Muscle of back (tissue), 11 donors: Measurements from ENCODE around the gene WWOX. TPM values are rescaled to one million over a fixed set of nuclear protein-coding genes. Genes with fewer than 3 reads are reported as not detected.
A peak's percentile ranks its signal among the peaks of the same experiment; 100 is the strongest.

Experiments used
- DNase-seq, 3 donors: peaks; one replicate each; pipeline versions ENCODE4 v3.0.0 to v3.0.0-alpha.2; 2013
- polyA plus RNA-seq, 10 donors: library from polyadenylated mRNA; unstranded; fragments of 120-200 nt; gene quantifications; one replicate each; pipeline ENCODE4 v1.2.1, GENCODE V29; 2013; ENCODE audit not compliant: insufficient read length in 10 of 10

WWOX gene
- polyA plus RNA-seq, 10 donors, result 7.8 to 14.7 (median 12.8) TPM

DNA sequence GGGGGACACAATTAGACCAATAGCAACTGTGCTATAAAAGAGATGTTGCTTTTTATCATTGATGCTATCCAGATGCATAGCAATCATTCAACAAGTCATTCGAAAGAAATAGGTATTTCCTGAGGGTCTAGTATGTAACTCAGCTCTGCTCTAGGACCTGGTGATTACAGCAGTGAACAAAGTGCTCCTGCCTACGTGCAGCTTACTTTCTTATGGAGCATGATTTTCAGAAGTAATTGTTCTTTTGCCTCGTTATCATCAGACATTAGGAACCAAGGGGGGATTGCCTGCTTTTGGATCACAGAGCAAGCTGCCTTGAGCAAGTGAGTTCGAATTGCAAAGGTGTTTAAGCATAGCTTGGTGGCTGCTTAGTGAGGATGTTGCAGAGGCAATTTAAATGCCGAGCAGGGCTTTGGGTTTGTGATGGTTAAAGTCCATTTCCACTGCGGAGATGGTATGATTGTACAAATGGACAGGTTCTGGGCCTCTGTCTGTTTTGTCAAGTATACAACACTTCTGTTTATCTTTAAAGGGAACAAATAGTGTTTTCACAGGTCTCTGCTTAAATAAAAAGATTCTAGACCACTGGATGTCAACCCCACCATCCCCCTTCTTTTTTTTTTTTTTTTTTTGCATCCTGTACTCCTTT is 41.5 kb downstream of the WWOX start:
- DNase-seq, result no peak

DNA sequence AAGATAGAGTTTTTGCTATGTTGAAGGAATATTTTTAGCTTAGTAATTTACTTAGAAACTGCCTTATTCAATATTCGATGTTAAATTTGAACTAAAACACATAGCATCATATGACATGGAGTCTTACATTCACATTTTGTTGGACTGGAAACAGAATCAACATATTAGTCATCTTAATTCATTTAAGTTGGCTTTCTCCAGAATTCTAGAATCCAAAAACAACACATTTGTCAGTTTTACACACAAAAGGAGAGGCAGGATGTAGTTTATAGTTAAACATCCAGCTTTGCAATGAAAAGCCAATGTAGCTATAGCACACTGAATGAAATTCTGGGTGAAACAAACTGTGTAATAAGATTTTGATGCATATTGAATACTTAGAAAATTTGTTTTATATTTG is 43.3 kb downstream of the WWOX start:
- peak; percentile 11 to 37 (median 29) for DNase-seq

DNA sequence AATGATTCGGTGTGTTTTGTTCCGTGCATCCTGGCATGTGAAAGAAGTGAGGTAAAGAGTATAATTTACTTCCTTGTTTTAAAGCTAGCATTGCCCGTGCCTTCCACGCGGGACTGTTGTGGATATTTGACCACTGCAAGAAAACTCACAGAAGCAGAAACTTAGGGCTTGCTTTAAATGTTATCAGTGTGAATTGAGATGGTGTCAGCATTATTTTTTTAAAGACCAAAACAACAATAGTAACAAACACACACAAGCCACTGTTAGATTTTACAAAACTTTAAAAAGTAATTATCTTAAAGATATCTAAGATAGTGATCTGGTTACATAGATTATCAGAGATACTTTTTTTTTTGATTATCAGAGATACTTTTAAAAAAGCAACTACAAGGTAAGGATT is 47.4 kb downstream of the WWOX start:
- no peak for DNase-seq

DNA sequence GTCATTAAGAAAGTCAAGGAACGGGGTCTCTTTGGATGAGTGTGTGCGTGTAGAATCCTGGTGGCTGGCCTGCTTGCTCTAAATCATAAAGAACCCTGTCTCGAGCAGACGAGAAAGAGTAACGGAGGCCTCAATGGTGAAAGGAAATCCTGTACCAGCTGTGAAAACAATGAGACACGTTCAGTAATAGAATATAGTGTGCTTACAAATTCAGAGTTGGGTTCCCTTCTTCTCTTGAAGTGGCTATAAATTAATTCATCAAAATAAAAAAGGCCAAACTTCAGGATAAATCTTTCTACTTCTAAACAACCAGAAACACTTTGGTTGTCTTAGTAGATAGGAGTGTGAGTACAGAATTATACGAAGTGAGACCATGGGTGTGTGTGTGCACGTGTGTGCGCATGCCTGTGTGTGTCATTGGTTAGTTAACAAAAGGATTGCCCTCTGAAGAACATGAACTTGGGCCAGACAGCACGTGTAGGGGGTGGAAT is 48.5 kb downstream of the WWOX start:
- DNase-seq, result no peak

DNA sequence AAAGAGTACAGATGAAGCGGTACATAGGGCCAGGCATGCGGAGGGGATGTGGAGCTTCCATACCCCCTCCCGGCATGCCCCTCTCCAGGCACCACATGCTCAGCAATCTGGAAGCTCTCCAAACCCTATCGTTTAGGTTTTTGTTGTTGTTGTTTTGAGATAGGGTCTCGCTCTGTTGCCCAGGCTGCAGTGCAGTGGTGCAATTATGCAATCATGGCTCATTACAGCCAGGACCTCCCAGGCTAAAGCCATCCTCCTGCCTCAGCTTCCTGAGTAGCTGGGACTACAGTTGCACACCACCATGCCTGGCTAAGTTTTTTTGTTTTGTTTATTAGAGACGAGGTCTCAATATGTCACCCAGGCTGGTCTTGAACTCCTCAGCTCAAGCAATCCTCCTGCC is 50.8 kb downstream of the WWOX start:
- no peak for DNase-seq

DNA sequence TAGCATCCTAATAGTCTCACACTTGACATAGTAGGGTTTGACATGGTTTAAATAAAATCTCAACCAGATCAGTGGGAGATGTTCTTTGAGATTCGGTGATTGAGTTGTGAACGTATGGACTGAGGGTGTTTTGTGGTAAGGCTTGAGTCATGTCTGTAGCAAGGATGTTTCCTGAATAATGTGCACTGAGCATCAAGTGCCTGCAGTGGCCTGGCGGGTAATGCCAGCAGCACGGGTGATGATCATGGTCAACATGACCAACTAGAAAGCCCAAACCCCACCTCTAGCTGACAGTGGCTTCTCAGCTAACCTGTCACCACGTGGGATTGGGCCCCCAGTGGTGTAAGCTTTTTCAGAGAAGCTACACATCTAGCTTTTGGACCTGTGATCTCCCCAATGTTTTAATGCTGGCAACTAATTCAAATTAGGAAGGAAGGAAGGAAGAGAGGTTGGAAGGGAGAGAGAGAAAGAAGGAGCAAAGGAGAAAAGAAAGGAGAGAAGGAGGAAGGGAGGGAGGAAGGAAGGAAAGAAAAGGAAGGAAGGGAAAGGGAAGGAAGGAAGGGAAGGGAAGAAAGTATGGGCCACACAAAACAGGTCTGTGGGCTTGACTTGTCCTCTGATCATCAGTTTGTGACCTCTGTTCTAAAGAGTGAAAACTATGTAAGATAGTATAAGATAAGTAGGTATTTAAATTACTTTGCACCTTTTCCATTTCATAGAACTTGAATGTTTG is 55.4 kb downstream of the WWOX start:
- DNase-seq, result no peak

DNA sequence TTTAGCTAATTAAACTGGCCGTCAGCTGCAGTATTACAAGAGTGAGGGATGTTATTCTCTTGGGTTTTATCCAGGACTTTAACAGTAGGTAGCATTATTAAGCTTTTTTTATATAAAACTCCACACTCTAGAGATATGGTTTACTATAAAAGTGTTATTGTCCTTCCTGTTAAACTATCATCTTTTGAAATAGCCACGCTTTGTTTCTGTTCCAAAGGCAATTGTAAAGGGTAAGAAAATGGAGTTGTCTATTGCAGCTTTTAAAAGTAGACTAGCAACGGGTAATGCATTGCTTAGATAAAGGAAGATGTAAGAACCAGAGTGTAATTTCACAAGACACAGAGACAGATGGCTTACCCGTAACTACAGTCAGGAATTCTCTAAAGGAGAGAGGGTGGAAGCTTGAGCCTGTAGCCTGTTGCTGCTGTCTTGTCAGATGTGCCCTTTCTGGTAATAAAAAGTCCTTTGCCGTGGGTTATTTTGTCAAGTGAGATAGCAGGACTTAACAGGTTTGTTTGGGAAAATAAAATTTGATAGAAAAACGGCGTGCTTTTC is 56.4 kb downstream of the WWOX start:
- DNase-seq, result no peak

DNA sequence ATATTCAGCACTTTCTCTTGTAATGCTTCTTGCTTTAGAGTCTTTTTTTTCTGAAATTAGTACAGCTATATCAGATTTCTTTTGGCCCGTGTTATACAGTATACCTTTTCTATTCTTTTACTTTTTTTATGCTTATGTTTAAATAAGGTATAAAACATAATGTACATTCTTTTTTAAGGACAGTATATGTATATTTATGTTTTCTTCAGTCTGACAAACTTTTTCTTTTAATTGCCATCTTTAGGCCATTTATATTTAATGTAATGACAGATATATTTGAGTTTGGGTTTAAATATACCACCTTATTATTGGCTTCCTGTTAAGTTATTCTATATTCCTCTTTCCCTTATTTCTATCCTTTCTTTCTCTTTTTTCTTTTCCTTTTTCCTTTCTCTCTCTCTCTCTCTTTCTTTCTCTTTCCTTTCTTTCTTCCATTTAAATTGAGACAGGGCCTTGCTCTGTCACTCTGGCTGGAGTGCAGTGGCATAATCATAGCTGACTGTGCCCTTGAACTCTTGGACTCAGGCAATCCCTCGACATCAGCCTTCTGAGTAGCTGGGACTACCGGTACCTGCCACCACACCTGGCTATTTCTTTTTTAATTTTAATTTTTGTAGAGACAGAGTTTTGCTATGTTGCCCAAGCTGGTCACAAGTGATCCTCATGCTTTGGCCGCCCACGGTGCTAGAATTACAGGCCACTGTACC is 61.7 kb downstream of the WWOX start:
- DNase-seq, result no peak

DNA sequence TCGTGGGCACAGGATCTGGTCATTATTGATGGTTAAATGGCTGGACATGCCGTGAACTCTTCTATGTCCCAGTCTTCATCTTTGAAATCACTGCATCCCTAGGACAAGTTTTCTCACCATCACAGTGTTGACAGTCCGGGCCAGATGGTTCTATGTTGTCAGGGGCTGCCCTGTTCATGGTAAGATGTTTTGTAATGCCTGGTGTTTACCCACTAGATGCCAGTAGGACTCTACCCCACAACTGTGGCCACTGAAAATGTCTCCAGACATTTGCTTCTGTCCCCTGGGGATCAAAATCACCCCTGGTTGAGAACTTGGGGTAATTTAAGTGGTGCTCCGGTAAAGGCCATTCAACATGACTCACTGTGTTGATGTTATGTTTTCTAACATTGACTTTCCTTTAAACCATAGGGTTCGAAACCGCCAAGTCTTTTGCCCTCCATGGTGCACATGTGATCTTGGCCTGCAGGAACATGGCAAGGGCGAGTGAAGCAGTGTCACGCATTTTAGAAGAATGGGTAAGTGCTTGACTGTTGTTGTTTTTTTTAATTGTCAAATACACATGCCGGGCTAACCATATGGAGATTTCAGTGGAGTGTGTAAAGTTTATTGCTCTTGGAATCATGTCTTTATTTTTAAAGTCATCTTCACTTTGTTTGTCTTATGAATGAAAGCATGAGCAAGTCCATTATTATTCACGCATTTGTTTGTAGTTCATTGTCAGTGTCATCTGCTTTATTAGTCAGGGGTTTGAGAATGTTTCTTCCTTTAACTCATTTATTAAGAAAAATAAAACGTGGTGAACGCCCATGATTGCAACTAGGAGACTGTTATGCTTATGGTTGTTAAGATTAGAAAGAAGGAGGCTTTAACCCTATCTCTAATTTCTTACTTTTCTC is 64.6 kb downstream of the WWOX start:
- no peak for DNase-seq

DNA sequence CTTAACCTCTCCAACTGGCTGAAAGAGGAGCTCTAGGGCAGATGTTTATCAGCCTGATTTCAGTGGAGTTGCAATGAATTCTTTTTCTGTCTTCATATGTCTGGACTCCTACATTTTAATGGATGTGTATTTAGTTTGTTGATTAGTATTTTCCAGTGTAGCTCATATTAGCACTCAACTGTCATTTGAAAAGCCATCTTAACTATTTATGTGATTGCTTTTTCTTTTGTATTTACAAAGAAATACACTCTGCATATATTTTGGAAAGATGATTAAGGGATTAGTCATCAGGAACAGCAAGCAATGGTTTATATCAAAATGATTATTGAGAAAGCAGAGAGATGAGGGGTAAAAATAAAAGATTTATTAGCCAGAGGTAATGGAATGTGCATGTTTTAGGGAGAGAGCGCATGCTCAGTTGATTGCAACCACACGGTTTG is 71.1 kb downstream of the WWOX start:
- DNase-seq, result no peak

DNA sequence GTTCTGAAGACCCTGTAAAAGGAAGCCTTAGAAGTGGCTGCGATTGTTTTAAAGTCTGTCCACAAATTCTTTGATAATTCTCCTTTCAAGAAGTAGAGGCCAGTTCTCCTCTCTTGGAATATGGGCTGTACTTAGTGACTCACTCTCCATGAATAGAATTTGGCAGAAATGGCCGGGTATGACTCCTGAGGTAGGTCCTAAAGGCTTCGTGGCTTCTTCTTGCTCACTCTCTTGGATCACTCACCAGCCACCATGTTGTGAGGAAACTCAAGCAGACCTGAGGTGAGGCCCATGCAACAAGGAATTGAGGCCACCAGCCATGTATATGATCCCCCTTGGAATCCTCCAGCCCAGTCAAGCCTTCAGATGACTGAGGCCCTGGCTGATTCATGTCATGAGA is 75.8 kb downstream of the WWOX start:
- DNase-seq, result no peak

DNA sequence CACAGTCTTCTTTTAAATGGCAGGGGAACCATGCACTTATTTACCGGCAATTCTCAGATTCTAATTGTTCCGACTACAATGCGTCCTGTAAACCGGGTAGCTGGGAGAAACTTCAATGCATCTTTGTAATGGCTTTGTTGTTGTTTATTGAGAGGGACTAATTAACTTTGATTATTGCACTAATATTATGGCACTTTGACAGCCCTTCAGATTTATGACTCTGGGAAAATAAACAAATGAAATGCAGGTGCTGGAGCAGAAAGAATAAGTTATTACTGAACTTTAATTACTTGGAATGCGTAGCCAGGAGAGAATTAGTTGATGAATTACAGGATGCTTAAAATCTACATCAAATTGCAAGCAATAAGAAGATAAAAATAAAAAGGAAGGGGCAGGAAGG is 77.0 kb downstream of the WWOX start:
- DNase-seq, result no peak

DNA sequence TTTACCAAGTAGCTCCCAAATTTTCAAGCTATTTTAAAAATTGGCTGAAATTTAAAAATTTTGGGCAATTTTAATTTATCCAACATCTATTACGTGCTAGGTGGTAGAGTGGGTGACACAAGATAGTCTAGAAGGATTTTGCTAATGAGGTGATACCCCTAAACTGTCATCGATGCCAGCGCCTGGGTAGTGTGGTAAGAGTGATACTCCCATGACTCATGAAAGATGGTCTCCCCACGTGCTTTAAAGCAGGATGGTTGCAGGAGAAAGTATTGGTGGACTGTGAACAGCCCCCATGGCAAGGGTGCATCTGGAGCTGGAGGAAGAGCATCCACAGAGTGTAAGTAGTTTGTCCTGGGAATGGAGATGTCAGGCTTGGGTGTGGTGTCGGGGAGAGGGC is 77.8 kb downstream of the WWOX start:
- DNase-seq, result no peak

DNA sequence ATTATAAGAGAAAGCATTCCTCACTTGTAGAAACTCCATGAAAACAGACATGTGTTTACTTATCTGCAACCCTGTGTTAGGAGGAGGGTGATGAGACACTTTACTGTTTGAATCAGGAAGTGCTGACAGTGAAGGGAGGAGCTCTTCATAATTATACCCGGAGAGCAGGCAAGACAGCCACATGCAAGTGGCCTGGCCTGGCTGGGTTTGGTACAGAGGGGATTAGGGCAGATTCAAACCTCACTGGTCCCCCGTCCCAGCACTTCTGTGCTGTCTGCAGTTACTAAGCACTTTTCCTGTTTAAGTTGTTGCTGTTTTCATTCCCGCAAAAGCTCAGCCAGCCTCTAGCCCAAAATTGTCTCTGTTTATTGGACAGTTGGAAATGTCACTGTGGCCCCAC is 78.5 kb downstream of the WWOX start:
- no peak for DNase-seq

DNA sequence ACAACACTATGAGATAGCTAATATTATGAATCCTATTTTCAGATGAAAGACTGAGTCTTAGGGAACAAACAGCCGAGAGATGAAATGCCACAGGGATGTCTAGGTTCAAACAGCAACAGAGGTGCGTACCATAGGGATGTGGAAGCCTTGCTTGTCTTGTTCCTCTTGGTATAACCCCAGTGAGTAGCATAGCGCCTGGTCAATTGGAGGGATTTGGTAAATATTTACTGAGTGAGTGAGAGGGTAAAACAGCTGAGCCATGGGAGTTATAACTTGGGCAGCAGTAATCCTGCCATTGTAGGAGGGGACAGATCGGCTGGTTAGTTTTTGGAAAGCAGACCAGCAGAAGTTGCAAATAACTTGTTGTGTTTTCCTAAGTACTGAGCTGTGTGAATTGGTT is 80.2 kb downstream of the WWOX start:
- DNase-seq, result no peak

DNA sequence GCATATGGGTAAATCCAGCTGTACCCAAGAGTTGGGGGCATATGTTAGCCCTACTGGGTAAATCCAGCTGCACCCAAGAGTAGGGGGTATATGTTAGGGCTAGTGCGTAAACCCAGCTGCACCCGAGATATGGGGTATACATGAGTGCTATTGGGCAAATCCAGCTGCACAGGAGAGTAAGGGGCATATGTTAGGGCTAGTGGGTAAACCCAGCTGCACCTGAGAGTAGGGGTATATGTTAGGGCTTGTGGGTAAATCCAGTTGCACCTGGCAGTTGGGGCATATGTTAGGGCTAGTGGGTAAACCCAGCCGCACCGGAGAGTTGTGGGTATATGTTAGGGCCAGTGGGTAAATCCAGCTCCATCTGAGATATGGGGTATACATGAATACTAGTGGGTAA is 80.9 kb downstream of the WWOX start:
- DNase-seq, result no peak

DNA sequence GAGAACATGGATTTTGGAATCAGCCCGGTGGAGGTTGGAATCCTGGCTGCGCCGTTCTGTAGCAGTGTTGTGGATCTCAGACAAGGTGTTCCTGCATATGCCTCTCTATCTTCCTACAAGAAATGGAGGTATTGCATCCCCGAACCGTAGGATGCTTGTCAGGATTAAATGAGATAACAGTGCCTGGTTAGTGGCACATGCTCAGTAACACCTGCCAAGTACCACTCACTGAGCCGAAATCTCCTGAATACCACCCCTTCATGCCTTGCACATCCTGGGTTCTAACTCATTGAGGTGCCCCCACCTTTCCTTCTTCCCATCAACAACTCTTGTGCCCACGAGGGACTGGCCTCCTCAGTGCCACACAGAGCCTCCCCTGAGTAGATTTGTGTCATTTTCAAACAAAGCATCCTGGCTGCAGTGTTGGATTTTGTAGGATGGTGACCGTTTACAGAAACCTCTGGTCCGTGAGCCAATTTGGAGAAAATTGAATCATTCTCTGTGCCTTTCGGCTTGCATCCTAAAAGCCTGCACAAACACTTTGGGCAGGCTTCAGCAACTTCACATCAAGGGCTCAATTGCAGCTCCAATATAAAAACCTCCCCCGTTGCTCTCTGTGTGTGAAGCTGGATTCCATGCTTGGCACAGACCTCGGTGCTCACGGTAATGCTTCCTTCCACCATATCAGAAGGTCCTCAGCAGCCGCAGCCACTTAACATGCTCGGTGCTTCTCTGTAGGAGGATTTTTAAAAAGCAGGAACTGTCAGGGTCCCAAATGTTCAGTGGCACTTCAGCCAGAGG is 84.2 kb downstream of the WWOX start:
- DNase-seq, result peak in 2 of 3 donors; percentile 6 to 30

DNA sequence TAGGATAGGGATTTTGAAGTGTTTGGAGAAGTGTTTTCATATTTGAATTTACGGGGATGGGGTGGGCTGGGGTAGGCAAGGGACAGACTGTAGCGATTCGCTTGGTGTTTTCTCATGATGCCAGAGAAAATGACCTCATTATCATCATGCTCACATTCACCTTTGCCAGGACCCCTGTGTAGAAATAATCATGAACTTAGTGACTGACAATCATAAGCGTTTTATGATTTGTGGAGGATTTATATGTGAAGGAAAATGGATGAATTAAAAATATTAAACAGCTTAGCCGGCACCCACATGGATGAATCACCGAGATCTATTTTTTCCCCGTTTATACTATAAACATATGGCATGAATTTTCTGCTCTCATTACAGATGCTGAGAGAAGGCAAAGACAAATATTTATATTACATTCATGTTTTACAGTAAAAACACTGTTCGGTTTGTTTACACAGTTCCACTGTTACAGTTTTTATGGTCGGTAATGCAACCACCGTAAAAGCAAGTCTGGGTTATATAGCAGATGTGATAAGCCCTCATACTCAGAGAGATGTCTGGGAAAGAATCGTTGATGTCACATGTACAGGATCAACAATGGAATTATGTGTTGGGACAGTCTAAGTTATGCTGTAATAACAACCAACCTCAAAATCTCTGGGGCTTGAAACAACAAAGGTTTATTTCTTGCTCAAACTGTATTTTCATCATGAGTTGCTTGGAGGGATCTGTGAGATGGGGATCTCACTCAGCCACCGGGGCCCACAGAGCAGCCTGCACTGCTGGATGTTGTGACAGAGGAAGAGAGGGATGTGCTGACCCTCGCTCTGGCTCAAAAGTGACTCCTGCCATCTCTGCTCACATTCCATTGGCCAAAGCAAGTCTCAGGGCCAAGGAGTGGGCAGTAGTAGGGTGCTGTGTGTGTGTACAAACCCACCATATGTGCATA is 85.1 kb downstream of the WWOX start:
- DNase-seq, result peak in 2 of 3 donors; percentile 9 to 26

DNA sequence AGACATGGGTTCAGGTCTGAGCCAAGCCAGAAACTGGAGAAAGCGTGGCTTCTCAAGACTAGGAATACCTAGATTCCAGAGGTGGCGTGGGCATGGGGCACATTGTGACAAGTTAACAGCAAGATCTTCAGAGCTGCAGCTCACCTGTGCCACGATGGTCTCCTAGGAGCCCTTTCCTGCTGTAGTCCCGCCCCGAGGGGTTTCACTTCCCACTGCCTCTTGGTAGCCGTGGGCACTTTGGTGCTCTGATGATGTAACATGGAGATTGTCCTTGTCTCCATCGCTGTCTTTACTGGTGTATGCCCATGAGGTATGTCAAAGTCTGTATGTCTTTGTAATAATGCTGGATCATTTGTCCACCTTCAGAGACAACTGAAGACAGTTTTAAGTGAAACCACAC is 89.7 kb downstream of the WWOX start:
- DNase-seq, result no peak
